Kasumi-1 (cell line): ENCODE measurements around the gene LTB4R2.
"Not testable (repeated sequence)": the region's sequence is repeated elsewhere in the genome, so short reads cannot be mapped to it uniquely, and the experiment has no call there.

Source experiments
- DNase-seq, 2 experiments: peaks; one replicate each; lab custom pipeline; 2025; lab: John Stamatoyannopoulos, UW

Gene LTB4R2

GRCh38 chr14:24321212-24321975 is 11.5 kb downstream of the LTB4R2 start:
- no peak for DNase-seq

DNA sequence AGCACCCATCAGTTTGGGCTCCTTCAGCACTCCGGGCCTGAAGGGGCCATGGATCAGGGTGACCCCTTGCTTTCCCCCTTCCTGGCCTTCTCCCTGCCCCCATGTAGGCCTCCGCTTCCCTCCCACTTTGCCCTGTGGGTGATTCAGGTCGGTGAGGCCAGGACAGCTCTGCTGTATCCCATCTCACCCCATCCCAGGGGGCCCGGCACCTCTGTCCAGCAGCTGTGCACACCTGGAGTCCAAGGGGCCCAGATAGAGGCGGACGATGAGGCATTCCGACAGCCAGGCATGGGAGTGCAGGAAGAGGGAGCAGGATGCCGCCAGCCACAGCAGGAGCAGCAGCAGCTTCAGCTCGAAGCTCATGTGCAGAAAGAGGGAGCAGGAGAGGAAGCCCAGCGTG is 12.7 kb downstream of the LTB4R2 start:
- no peak for DNase-seq

DNA sequence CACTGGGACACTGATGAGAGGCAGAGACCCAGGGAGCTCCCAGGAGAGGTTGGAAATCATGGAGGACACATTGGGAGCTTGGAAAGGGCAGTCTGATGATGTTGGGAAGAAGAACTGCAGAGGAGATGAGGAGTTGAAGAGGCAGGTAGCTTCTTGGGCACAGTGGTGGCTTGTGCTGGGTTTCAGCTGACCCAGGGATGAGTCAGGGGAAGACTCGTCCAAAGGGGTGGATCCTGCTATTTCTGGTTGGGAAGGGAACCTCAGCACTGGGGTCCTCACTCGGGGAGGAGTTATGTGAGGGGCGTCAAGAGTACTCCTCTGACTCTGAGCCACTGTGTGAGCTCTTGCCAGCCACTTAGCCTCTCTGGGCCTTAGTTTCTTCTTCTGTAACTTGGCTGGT is 13.4 kb downstream of the LTB4R2 start:
- no peak for DNase-seq

DNA sequence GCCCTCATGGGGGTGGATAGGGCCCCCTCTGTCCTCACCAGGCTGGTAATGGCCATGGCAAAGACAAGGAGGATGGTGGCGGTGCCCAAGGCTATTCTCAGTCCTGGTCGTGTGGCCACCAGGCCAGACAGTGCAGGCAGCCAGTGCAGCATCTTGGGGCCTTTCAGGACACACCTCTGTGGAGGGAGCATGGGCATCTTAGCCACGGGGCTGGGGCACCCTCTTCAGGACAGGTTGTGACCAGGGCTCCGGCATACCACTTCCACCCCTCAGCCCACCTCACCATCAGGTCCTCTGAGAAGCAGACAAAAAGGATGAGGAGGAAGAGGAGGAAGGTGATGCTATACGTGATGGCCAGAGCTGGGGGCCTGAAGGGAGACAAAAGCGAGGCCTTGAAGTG is 14.1 kb downstream of the LTB4R2 start:
- no peak for DNase-seq

- no peak for DNase-seq
Observed at GRCh38 chr14:24325041-24325530, 15.1 kb downstream of the LTB4R2 start.

DNA sequence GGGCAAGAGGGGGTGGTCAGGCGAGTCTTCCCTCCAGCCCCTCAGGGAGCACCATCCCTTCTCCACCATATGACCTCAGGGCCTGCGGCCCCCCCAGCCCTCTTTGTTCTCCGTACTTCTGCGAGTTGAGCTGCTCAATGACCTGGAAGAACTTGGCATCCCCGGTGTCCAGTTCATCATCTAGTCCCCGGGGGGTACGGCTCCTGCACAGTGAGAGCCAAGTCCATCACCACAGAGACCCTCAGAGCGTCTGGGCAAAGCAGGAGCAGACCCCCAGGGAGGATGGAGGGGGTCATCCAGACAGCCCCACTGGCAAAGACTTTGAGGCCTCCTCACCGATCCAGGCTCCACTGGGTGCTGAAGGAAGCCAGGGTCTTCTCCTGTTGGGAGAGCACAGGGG is 16.0 kb downstream of the LTB4R2 start:
- no peak for DNase-seq

- peak; percentile 83 to 88 for DNase-seq
Observed at GRCh38 chr14:24327303-24327702, 17.4 kb downstream of the LTB4R2 start.

- DNase-seq: not testable (repeated sequence)
Observed at GRCh38 chr14:24327914-24328313, 18.0 kb downstream of the LTB4R2 start.

- peak; percentile 50 to 73 for DNase-seq
Observed at GRCh38 chr14:24329073-24329663, 19.2 kb downstream of the LTB4R2 start.

GRCh38 chr14:24329736-24330135 is 19.8 kb downstream of the LTB4R2 start:
- DNase-seq: no peak

DNA sequence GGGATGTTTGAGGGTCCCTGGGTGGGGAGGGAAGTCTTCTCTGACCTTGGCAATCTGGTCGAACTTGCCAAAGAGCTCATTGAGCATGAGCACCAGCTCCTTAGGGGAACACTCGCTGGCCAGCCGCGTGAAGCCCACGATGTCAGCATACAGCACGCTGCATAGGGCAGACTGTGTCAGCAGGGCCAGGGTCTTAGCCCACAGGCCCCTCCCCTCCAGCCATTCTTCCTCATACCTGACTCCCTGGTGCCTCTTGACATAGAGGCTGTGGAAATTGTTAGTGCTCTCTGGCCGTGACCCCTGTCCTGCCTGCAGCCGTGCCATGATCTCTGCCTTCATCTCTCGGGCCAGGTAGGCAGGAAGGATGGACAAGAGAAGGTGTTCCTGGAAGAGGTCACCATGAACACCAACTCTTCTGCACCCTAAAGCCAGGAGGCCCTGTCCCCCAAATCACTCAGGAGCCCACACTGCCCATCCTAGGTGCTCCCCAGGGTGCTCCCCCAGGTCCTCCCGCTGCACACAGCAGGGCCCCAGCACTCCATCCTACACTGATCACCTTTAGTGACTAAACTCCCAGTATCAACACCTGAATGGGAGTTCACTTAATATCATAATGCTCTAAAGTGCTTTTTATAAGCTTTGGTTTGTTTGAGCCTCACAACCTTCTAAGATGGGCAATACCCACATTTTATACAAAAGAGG is 21.2 kb downstream of the LTB4R2 start:
- no peak for DNase-seq

- DNase-seq: no peak
Observed at GRCh38 chr14:24331731-24332267, 21.9 kb downstream of the LTB4R2 start.

DNA sequence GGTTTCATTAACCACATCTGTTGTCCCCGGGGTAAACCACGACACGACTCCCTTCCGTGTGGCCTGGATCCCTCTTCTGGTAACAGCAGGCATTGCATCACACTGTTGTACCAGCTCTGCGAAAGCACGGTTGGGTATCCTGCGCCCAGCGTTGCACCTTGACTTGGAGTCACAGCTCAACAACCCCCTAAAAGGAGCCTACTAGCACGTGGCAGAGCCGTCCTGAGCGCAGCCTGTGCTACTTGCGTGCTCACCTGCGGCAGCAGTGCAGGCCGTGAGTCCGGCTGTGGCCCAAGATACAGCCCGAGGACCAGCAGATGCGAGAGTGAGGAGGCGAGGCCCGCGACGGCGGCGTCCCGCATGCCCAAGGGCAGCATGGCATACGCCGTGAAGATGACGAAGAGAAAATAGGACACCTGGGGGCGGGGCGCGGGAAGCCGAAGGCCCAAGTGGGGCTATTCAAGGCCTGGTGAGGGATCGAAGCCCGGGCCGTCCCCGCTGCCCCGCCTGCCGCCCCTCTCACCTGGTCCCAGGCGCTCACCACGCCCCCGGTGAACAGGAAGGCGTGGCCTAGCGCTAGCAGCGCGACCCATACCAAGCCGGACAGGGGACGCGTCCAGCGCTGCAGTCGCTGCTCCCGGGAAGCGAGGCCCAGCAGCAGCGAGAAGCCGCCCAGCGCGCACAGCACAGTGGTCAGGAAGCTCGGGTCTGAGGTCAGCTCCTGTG is 22.5 kb downstream of the LTB4R2 start:
- DNase-seq: peak; percentile 78 to 81

- no peak for DNase-seq
Observed at GRCh38 chr14:24334431-24335291, 24.7 kb downstream of the LTB4R2 start, which contains the start of gene ADCY4. ADCY4 (minus strand) TSS chr14:24335071; CDS start chr14:24334652, 419 bp downstream.

DNA sequence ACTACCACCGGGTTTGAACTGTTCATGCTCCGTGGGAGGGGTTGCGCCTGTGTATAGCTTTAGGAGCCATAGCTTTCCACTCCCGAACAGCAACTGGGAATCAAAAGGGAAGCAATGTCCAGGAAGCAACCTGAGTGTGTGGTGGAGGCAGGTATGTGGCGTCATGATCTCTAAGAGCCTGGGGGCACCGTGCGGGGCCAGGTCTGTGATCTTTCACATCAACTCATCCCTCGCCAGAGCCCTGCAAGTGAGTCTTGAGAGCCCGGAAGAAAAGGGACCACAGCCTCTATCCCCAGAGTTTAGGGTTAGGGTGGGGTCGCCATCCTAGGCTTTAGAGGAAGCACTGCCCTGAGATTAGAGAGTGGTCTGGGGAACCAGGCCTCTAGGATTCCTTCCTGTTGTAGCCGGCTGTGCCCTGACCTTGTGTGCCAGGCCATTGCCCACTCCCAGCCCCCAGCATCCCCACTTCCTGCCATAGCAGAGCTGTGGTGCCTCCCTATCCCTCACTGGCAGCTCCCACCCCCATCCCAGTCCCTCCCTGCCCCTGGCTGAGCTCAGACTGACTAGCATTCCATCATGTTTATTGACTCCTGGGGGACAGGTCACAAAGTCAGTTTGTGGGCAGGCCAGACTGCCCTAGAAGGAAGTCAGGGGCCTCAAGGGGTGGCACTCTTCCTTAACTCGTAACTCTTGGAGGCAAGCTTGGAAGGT is 25.7 kb downstream of the LTB4R2 start:
- no peak for DNase-seq

GRCh38 chr14:24337144-24337823 is 27.3 kb downstream of the LTB4R2 start:
- DNase-seq: no peak

DNA sequence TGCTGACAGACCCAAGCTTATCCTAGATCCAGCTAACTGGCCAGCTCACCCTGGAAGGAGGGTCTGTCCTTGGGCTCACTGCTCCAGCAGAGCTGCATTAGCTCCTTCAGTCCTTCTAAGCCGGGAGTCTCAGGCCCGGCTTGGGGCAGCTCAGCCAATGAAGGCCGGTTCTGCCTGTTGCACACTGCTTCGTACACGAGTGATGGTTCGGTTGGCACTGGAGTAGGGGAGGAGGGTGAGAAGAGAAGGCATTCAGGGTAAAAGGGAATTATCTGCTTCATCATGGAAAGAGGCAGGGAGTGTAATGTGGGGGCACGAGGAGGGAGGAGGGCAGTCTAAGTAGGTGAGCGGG is 27.9 kb downstream of the LTB4R2 start:
- DNase-seq: no peak

- no peak for DNase-seq
Observed at GRCh38 chr14:24338843-24339242, 28.9 kb downstream of the LTB4R2 start.

- DNase-seq: peak; percentile 23 to 34
Observed at GRCh38 chr14:24339284-24340151, 29.6 kb downstream of the LTB4R2 start, which contains the start of gene RIPK3. RIPK3 (minus strand) TSS chr14:24339991; CDS start chr14:24339826, 165 bp downstream.
